H1 (cell line): Measurements from ENCODE around the gene LAX1. TPM values are rescaled to one million over a fixed set of nuclear protein-coding genes. Genes with fewer than 3 reads are reported as not detected.

ENCODE experiments used
- CHD2 ChIP-seq: IDR thresholded peaks from 2 replicates; pipeline ENCODE4 v1.6.1; 2012; ENCODE audit warnings: low read length, improper control_type of control experiment
- E2F6 ChIP-seq: IDR thresholded peaks from 2 replicates; pipeline ENCODE4 v1.6.1; 2012; ENCODE audit warnings: inconsistent platforms
- FOSL1 ChIP-seq: IDR thresholded peaks from 2 replicates; pipeline ENCODE4 v1.6.1; 2011; ENCODE audit warnings: mild to moderate bottlenecking, low read depth, low read length, moderate library complexity; ENCODE audit not compliant: insufficient read depth
- SP4 ChIP-seq: IDR thresholded peaks from 2 replicates; pipeline ENCODE4 v1.6.1; 2012; ENCODE audit warnings: low read length, inconsistent platforms
- SUZ12 ChIP-seq: fragments of 200-600 bp; sonication (generic); IDR thresholded peaks from 2 replicates; pipeline ENCODE4 v1.6.1; 2012; ENCODE audit warnings: mild to moderate bottlenecking, inconsistent platforms, low read length, moderate library complexity, mixed read lengths
- polyA plus RNA-seq, 7 experiments: library from polyadenylated mRNA; depleted of rRNA in 3 of 7; stranded (reverse) in 5 of 7; unstranded in 2 of 7; fragments of >200 nt in 5 of 7; fragments of 200-250 nt in 2 of 7; gene quantifications; 1 replicate in 5 of 7; 2 replicates in 1 of 7; 4 replicates in 1 of 7; pipeline versions ENCODE4 v1.2.1 to v1.2.3, GENCODE V29; 2011 to 2013; ENCODE audit warnings: missing spikeins in 2 of 7, mixed read lengths in 2 of 7
- total RNA-seq: library from RNA; stranded (reverse); fragmentation: NEBNext Ultra II Directional; extraction: Animal tissue kit (Norgen Biotek cat#: 25700); gene quantifications from 2 replicates; pipeline ENCODE4 v1.2.1, GENCODE V29; 2021

The LAX1 gene
- total and polyA plus RNA-seq, 2 of the 8 experiments (the other 6 are each of a cell fraction or from before 2014, with no cell fraction given) = 0.11 TPM; not detected in 1

- TF ChIP-seq FOSL1 (no peak), CHD2 (no peak), E2F6 (no peak), SP4 (no peak), SUZ12 (no peak)
- TF ChIP-seq, all 59 proteins: peak for 0
Observed at GRCh38 chr1:203720242-203720641, 44.7 kb upstream of the LAX1 start (continued).
